Ishikawa (cell line): ENCODE results near the gene FAM98C.

Experiments
- CEBPB ChIP-seq: IDR thresholded peaks from 2 replicates; pipeline ENCODE4 v1.6.1; 2012
- CREB1 ChIP-seq: IDR thresholded peaks from 2 replicates; pipeline ENCODE4 v1.6.1; 2012; ENCODE audit warnings: low read depth
- EGR1 ChIP-seq: IDR thresholded peaks from 2 replicates; pipeline ENCODE4 v1.6.1; 2012
- EP300 ChIP-seq: IDR thresholded peaks from 2 replicates; pipeline ENCODE4 v1.6.1; 2012; ENCODE audit warnings: borderline replicate concordance
- FOXM1 ChIP-seq: IDR thresholded peaks from 2 replicates; pipeline ENCODE4 v1.6.1; 2012; ENCODE audit warnings: low read depth, borderline replicate concordance
- MAX ChIP-seq: IDR thresholded peaks from 2 replicates; pipeline ENCODE4 v1.6.1; 2012
- NFIC ChIP-seq: IDR thresholded peaks from 2 replicates; pipeline ENCODE4 v1.6.1; 2012
- RAD21 ChIP-seq: IDR thresholded peaks from 2 replicates; pipeline ENCODE4 v1.6.1; 2012; ENCODE audit warnings: low read depth
- REST ChIP-seq: IDR thresholded peaks from 2 replicates; pipeline ENCODE4 v1.6.1; 2012; ENCODE audit warnings: low read depth, mild to moderate bottlenecking
- TAF1 ChIP-seq: IDR thresholded peaks from 2 replicates; pipeline ENCODE4 v1.6.1; 2012; ENCODE audit warnings: low read depth, mild to moderate bottlenecking
- TCF12 ChIP-seq: IDR thresholded peaks from 2 replicates; pipeline ENCODE4 v1.6.1; 2012; ENCODE audit warnings: low read depth
- TEAD4 ChIP-seq: IDR thresholded peaks from 2 replicates; pipeline ENCODE4 v1.6.1; 2012
- USF1 ChIP-seq: IDR thresholded peaks from 2 replicates; pipeline ENCODE4 v1.6.1; 2012
- YY1 ChIP-seq: IDR thresholded peaks from 2 replicates; pipeline ENCODE4 v1.6.1; 2012; ENCODE audit warnings: low read depth
- ZBTB7A ChIP-seq: IDR thresholded peaks from 2 replicates; pipeline ENCODE4 v1.6.1; 2012; ENCODE audit warnings: low read depth

The FAM98C gene

GRCh38 chr19:38378866-38379265 lies 24.0 kb upstream of the FAM98C start:
- no peak for TF ChIP-seq YY1
- no peak for TF ChIP-seq NFIC
- TF ChIP-seq CEBPB = no peak
- no peak for TF ChIP-seq REST
- no peak for TF ChIP-seq TCF12
- TF ChIP-seq USF1 = no peak
- no peak for TF ChIP-seq TEAD4
- no peak for TF ChIP-seq EP300
- no peak for TF ChIP-seq TAF1
- TF ChIP-seq EGR1 = no peak
- no peak for TF ChIP-seq FOXM1
- TF ChIP-seq MAX = no peak
- TF ChIP-seq CREB1 = no peak
- TF ChIP-seq RAD21 = no peak
- TF ChIP-seq ZBTB7A = no peak

GRCh38 chr19:38381138-38381537 lies 21.8 kb upstream of the FAM98C start:
- TF ChIP-seq MAX (no peak), ZBTB7A (no peak), TAF1 (no peak), NFIC (no peak), YY1 (no peak), TCF12 (no peak), EP300 (no peak), REST (no peak), CREB1 (no peak), TEAD4 (no peak), EGR1 (no peak), RAD21 (no peak), FOXM1 (no peak), USF1 (no peak), CEBPB (no peak)

- TF ChIP-seq EP300 = no peak
These were observed 19.7 kb upstream of the FAM98C start for GRCh38 chr19:38383184-38383583.

- TF ChIP-seq NFIC (no peak), REST (no peak), EP300 (no peak), USF1 (no peak), YY1 (no peak), CEBPB (no peak), EGR1 (no peak), TCF12 (no peak), RAD21 (no peak), ZBTB7A (no peak), FOXM1 (no peak), CREB1 (no peak), TEAD4 (no peak), MAX (no peak)
These were observed 19.1 kb upstream of the FAM98C start for GRCh38 chr19:38383743-38384142.
